Duodenal mucosa (tissue), 2 donors: Measurements from ENCODE around the gene FAT2.

Experiments used
- H3K27ac ChIP-seq: one replicate; pipeline ENCODE4 v1.7.0; 2013; ENCODE audit warnings: low read depth, low read length
- H3K27me3 ChIP-seq, 2 donors: one replicate each; pipeline ENCODE4 v1.7.0; 2013; ENCODE audit warnings: low read length in 2 of 2, control low read depth in 1 of 2; ENCODE audit not compliant: insufficient read depth in 2 of 2, control insufficient read depth in 1 of 2
- H3K36me3 ChIP-seq, 2 donors: one replicate each; pipeline ENCODE4 v1.7.0; 2013; ENCODE audit warnings: low read length in 2 of 2, control low read depth in 1 of 2; ENCODE audit not compliant: insufficient read depth in 2 of 2, control insufficient read depth in 1 of 2
- H3K4me1 ChIP-seq, 2 donors: one replicate each; pipeline ENCODE4 v1.7.0; 2013; ENCODE audit warnings: low read length in 2 of 2, control low read depth in 1 of 2; ENCODE audit not compliant: insufficient read depth in 2 of 2, control insufficient read depth in 1 of 2
- H3K4me3 ChIP-seq, 2 donors: one replicate each; pipeline ENCODE4 v1.7.0; 2013; ENCODE audit warnings: low read length in 2 of 2, low read depth in 1 of 2
- H3K9ac ChIP-seq, 2 donors: one replicate each; pipeline ENCODE4 v1.7.0; 2013; ENCODE audit warnings: low read length in 2 of 2, low read depth in 1 of 2
- H3K9me3 ChIP-seq, 2 donors: one replicate each; pipeline ENCODE4 v1.7.0; 2013; ENCODE audit warnings: low read length in 2 of 2, control low read depth in 1 of 2; ENCODE audit not compliant: control insufficient read depth in 1 of 2

The FAT2 gene

GRCh38 chr5:151625285-151625684 lies 34.2 kb upstream of the FAT2 start:
- Histone ChIP-seq H3K9ac (no peak overlapping the region), H3K9me3 (no peaks in the 10 kb centered on the region), H3K27ac (no peak overlapping the region), H3K27me3 (no peaks in the 10 kb centered on the region), H3K4me1 (no peaks in the 10 kb centered on the region), H3K36me3 (no peaks in the 10 kb centered on the region), H3K4me3 (no peak overlapping the region)

- H3K4me1 ChIP-seq, result no peaks in the 10 kb centered on the region
- no peak overlapping the region for H3K4me3 ChIP-seq
- no peaks in the 10 kb centered on the region for H3K36me3 ChIP-seq
- no peaks in the 10 kb centered on the region for H3K9me3 ChIP-seq
- H3K27ac ChIP-seq, result no peak overlapping the region
- no peak overlapping the region for H3K9ac ChIP-seq
- H3K27me3 ChIP-seq, result no peaks in the 10 kb centered on the region
Measured at GRCh38 chr5:151624476-151624875, 33.3 kb upstream of the FAT2 start.

- no peak overlapping the region for H3K4me3 ChIP-seq
- H3K27me3 ChIP-seq, result no peaks in the 10 kb centered on the region
- H3K9me3 ChIP-seq, result no peaks in the 10 kb centered on the region
- no peak overlapping the region for H3K9ac ChIP-seq
- no peaks in the 10 kb centered on the region for H3K4me1 ChIP-seq
- no peak overlapping the region for H3K27ac ChIP-seq
- no peaks in the 10 kb centered on the region for H3K36me3 ChIP-seq
Measured at GRCh38 chr5:151622367-151623088, 31.4 kb upstream of the FAT2 start.

- no peak overlapping the region for H3K4me3 ChIP-seq
- no peaks in the 10 kb centered on the region for H3K36me3 ChIP-seq
- no peaks in the 10 kb centered on the region for H3K9me3 ChIP-seq
- no peak overlapping the region for H3K9ac ChIP-seq
- peaks cover 0 to 2% of the 10 kb centered on the region in 2 donors for H3K27me3 ChIP-seq
- H3K27ac ChIP-seq, result no peak overlapping the region
- no peaks in the 10 kb centered on the region for H3K4me1 ChIP-seq
Measured at GRCh38 chr5:151620461-151620840, 29.3 kb upstream of the FAT2 start.

- no peaks in the 10 kb centered on the region for H3K36me3 ChIP-seq
- no peak overlapping the region for H3K4me3 ChIP-seq
- H3K9ac ChIP-seq, result no peak overlapping the region
- H3K27me3 ChIP-seq, result peaks cover 0 to 2% of the 10 kb centered on the region in 2 donors
- no peak overlapping the region for H3K27ac ChIP-seq
- H3K4me1 ChIP-seq, result no peaks in the 10 kb centered on the region
- no peaks in the 10 kb centered on the region for H3K9me3 ChIP-seq
Measured at GRCh38 chr5:151619812-151620460, 28.8 kb upstream of the FAT2 start.

- Histone ChIP-seq H3K4me3 (no peak overlapping the region), H3K4me1 (no peaks in the 10 kb centered on the region), H3K36me3 (no peaks in the 10 kb centered on the region), H3K27ac (no peak overlapping the region), H3K27me3 (peaks cover 0 to 2% of the 10 kb centered on the region in 2 donors), H3K9me3 (no peaks in the 10 kb centered on the region), H3K9ac (no peak overlapping the region)
Measured at GRCh38 chr5:151618907-151619306, 27.8 kb upstream of the FAT2 start.

GRCh38 chr5:151617841-151618710 lies 26.9 kb upstream of the FAT2 start:
- Histone ChIP-seq H3K27ac (no peak overlapping the region), H3K9me3 (no peaks in the 10 kb centered on the region), H3K4me1 (no peaks in the 10 kb centered on the region), H3K4me3 (no peak overlapping the region), H3K36me3 (no peaks in the 10 kb centered on the region), H3K27me3 (peaks cover 0 to 2% of the 10 kb centered on the region in 2 donors), H3K9ac (no peak overlapping the region)

GRCh38 chr5:151617383-151617840 lies 26.3 kb upstream of the FAT2 start:
- no peak overlapping the region for H3K27ac ChIP-seq
- peaks cover 0 to 2% of the 10 kb centered on the region in 2 donors for H3K27me3 ChIP-seq
- no peak overlapping the region for H3K4me3 ChIP-seq
- no peaks in the 10 kb centered on the region for H3K36me3 ChIP-seq
- no peaks in the 10 kb centered on the region for H3K9me3 ChIP-seq
- H3K9ac ChIP-seq, result no peak overlapping the region
- H3K4me1 ChIP-seq, result no peaks in the 10 kb centered on the region

GRCh38 chr5:151615431-151615830 lies 24.3 kb upstream of the FAT2 start:
- H3K27ac ChIP-seq, result no peak overlapping the region
- no peak overlapping the region for H3K4me3 ChIP-seq
- no peak overlapping the region for H3K9ac ChIP-seq
- no peaks in the 10 kb centered on the region for H3K9me3 ChIP-seq
- peaks cover 0 to 2% of the 10 kb centered on the region in 2 donors for H3K27me3 ChIP-seq
- no peaks in the 10 kb centered on the region for H3K4me1 ChIP-seq
- H3K36me3 ChIP-seq, result no peaks in the 10 kb centered on the region

- H3K4me1 ChIP-seq, result no peaks in the 10 kb centered on the region
- H3K4me3 ChIP-seq, result no peak overlapping the region
- H3K9me3 ChIP-seq, result no peaks in the 10 kb centered on the region
- H3K9ac ChIP-seq, result no peak overlapping the region
- H3K27ac ChIP-seq, result no peak overlapping the region
- H3K36me3 ChIP-seq, result no peaks in the 10 kb centered on the region
- H3K27me3 ChIP-seq, result peaks cover 0 to 2% of the 10 kb centered on the region in 2 donors
Measured at GRCh38 chr5:151614565-151614964, 23.4 kb upstream of the FAT2 start.
